Measurements from ENCODE around the gene SERBP1.

DNA sequence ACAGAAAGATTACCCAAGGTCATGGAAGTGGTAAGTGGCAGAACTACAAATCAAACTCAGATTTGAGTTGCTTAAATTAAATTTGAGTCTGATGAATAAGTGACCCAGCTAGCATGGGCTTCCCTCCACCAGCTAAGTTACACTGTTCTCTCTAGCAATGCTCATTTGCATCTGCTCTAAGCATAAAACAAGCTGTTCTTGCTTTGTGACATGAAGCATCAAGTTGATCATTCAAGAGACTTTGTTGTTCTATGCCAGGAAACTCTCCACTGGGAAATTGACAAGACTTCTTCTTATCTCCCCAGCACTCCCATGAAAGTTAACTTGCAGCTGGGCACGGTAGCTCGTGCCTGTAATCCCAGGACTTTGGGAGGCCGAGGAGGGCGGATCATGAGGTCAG is 49.0 kb downstream of the SERBP1 start:
- TF ChIP-seq, protein P1, sequence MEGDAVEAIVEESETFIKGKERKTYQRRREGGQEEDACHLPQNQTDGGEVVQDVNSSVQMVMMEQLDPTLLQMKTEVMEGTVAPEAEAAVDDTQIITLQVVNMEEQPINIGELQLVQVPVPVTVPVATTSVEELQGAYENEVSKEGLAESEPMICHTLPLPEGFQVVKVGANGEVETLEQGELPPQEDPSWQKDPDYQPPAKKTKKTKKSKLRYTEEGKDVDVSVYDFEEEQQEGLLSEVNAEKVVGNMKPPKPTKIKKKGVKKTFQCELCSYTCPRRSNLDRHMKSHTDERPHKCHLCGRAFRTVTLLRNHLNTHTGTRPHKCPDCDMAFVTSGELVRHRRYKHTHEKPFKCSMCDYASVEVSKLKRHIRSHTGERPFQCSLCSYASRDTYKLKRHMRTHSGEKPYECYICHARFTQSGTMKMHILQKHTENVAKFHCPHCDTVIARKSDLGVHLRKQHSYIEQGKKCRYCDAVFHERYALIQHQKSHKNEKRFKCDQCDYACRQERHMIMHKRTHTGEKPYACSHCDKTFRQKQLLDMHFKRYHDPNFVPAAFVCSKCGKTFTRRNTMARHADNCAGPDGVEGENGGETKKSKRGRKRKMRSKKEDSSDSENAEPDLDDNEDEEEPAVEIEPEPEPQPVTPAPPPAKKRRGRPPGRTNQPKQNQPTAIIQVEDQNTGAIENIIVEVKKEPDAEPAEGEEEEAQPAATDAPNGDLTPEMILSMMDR (IDR thresholded peaks at IDR 0.05), result no peak
- TF ChIP-seq POLR2AphosphoS5 (IDR thresholded peaks at IDR 0.05), result no peak
